DND-41 (cell line): ENCODE data around the gene FARP2.

Experiments
- ATAC-seq: fragments of 200-7000 bp; cut with Tn5 transposase; 3 replicates; pipeline ENCODE4 v1.9.1; 2021; ENCODE audit warnings: low read depth; ENCODE audit not compliant: insufficient read depth
- DNase-seq: peaks from one replicate; pipeline ENCODE4 v3.0.0-alpha.2; 2020
- H2AFZ ChIP-seq: 2 replicates; pipeline ENCODE4 v1.6.0; 2012; ENCODE audit warnings: low read depth, low read length
- H3K27ac ChIP-seq: 2 replicates; pipeline ENCODE4 v1.5.1; 2012; ENCODE audit warnings: low read length, inconsistent platforms
- H3K27me3 ChIP-seq: fragments of 200-600 bp; sonication (generic); 2 replicates; pipeline ENCODE4 v1.6.0; 2012; ENCODE audit warnings: low read length, mild to moderate bottlenecking, inconsistent platforms; ENCODE audit not compliant: insufficient read depth, poor library complexity
- H3K36me3 ChIP-seq: 2 replicates; pipeline ENCODE4 v1.5.1; 2012; ENCODE audit warnings: low read length, inconsistent platforms; ENCODE audit not compliant: insufficient read depth
- H3K4me1 ChIP-seq: 2 replicates; pipeline ENCODE4 v1.5.1; 2012; ENCODE audit warnings: mild to moderate bottlenecking, low read length; ENCODE audit not compliant: insufficient read depth
- H3K4me2 ChIP-seq: 2 replicates; pipeline ENCODE4 v1.6.0; 2012; ENCODE audit warnings: mild to moderate bottlenecking, moderate library complexity, low read length, inconsistent platforms; ENCODE audit not compliant: insufficient read depth
- H3K4me3 ChIP-seq, 2 experiments: fragments of 200-600 bp in 1 of 2; shearing (Covaris generic) in 1 of 2; 2 replicates each; pipeline ENCODE4 v1.5.1; 2012 to 2016; ENCODE audit warnings: inconsistent platforms in 2 of 2, low read length in 2 of 2, mild to moderate bottlenecking in 2 of 2, low read depth in 1 of 2, moderate library complexity in 1 of 2
- H3K79me2 ChIP-seq: 2 replicates; pipeline ENCODE4 v1.6.0; 2012; ENCODE audit warnings: low read length, inconsistent platforms; ENCODE audit not compliant: insufficient read depth
- H3K9ac ChIP-seq: 2 replicates; pipeline ENCODE4 v1.6.0; 2012; ENCODE audit warnings: low read depth, mild to moderate bottlenecking, inconsistent platforms, low read length, moderate library complexity
- H3K9me3 ChIP-seq: 2 replicates; pipeline ENCODE4 v1.5.1; 2012; ENCODE audit warnings: low read length, moderate library complexity, mild to moderate bottlenecking, inconsistent platforms; ENCODE audit not compliant: insufficient read depth, severe bottlenecking
- H4K20me1 ChIP-seq: 2 replicates; pipeline ENCODE4 v1.6.0; 2012; ENCODE audit warnings: low read length; ENCODE audit not compliant: insufficient read depth
- CTCF ChIP-seq: IDR thresholded peaks from 2 replicates; pipeline ENCODE4 v1.5.1; 2012; ENCODE audit warnings: borderline replicate concordance, low read length, moderate library complexity, mild to moderate bottlenecking; ENCODE audit not compliant: poor library complexity, severe bottlenecking; ENCODE audit errors: extremely low read depth
- EZH2 ChIP-seq: IDR thresholded peaks from 3 replicates; pipeline ENCODE4 v1.6.1; 2012; ENCODE audit warnings: borderline replicate concordance, low read depth, mild to moderate bottlenecking, moderate library complexity, low read length, inconsistent platforms; ENCODE audit not compliant: severe bottlenecking

Gene FARP2

GRCh38 chr2:241493092-241493491, 137.0 kb downstream of the FARP2 start:
- peaks cover 6% of the 10 kb centered on the region for H4K20me1 ChIP-seq
- no peaks in the 10 kb centered on the region for H3K79me2 ChIP-seq
- H3K27me3 ChIP-seq, result no peaks in the 10 kb centered on the region
- H3K9me3 ChIP-seq, result no peaks in the 10 kb centered on the region
- ATAC-seq (no peak), DNase-seq (no peak)
- no peak overlapping the region for H3K27ac ChIP-seq
- no peak overlapping the region for H3K4me2 ChIP-seq
- no peak overlapping the region for H2AFZ ChIP-seq
- no peak overlapping the region for H3K9ac ChIP-seq
- TF ChIP-seq CTCF, result no peak
- no peak for TF ChIP-seq EZH2
- H3K4me3 ChIP-seq, result no peak overlapping the region
- H3K36me3 ChIP-seq, result peaks cover 49% of the 10 kb centered on the region
- H3K4me1 ChIP-seq, result no peaks in the 10 kb centered on the region

DNA sequence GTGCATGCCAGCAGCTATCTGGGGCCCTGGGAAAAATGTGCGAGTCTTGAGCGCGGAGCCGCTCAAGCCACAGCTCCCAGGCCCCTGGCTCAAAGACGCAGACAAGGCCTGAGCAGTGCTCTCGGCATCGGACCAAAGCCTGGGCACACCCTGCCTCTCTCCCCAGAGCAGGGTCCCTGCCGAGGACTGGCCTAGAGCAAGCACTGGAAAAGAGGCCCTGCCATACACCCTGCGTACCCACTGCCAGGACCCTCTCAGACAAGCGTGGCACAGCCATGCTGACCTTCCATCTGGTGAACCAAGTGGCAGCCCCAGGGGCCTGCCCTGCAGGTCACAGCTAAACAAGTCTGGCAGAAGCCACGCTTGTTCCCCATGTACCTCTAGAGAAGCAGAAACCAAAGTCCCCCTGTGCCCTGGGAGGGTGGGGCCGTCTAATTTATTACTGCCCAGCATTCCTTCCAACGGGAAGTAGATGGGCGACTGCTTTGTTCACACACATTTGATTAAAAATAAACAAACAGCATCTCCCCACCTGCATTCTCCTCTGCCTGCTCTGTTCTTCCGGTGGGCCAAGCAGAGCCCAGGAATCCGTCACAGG, 138.3 kb downstream of the FARP2 start:
- Histone ChIP-seq H3K79me2 (no peaks in the 10 kb centered on the region), H3K9ac (no peak overlapping the region), H4K20me1 (peaks cover 18% of the 10 kb centered on the region), H3K4me2 (no peak overlapping the region), H3K27ac (no peak overlapping the region), H3K4me1 (no peaks in the 10 kb centered on the region), H3K4me3 (no peak overlapping the region), H3K27me3 (no peaks in the 10 kb centered on the region), H3K9me3 (no peaks in the 10 kb centered on the region), H3K36me3 (peaks cover 63% of the 10 kb centered on the region), H2AFZ (no peak overlapping the region)
- TF ChIP-seq CTCF (no peak), EZH2 (no peak)
- ATAC-seq, result no peak
- no peak for DNase-seq

DNA sequence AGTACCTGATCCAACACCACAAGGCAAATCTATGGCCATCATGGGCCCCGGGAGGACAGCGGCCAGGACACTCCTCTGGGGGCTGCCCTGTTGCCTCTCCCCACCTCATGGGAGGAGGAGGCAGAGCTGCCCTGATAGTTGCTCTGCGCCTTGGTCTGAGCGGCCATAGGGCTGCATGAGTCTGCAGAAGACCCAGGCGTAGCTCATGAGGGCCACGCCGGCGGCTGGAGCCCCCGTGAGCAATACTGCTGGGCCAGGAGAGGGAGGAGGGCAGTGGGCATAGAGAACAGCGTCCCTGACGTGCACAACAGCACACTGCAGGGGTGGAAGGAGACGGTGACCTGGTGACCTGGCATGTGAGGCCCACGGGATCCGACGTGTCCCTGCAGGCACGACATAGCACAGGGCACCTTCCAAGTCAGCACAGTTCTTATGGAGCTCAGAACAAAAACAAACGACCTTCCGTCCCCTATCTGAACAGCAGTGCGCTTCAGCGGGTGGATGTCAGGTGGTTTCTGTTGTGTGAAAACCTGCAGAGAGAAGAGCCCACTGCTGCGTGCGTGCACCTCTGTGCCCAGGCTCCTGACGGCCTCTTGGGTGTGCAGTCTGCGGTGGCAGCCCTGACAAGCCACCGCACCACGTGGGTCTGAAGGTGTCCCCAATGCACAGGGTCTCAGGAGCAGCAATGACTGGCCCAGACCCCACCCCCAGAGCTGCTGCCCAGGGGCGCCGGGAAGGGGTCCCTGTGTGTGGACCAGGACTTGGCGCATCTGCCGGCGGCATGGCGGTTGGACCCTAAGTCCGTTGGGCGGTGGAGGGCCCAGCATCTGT, 139.3 kb downstream of the FARP2 start:
- H4K20me1 ChIP-seq, result peaks cover 27% of the 10 kb centered on the region
- H3K4me2 ChIP-seq, result no peak overlapping the region
- H3K79me2 ChIP-seq, result no peaks in the 10 kb centered on the region
- H3K36me3 ChIP-seq, result peaks cover 72% of the 10 kb centered on the region
- no peaks in the 10 kb centered on the region for H3K4me1 ChIP-seq
- TF ChIP-seq EZH2, result no peak
- no peak overlapping the region for H3K9ac ChIP-seq
- DNase-seq (no peak), ATAC-seq (no peak)
- no peaks in the 10 kb centered on the region for H3K27me3 ChIP-seq
- no peaks in the 10 kb centered on the region for H3K9me3 ChIP-seq
- H3K4me3 ChIP-seq, result no peak overlapping the region
- H3K27ac ChIP-seq, result no peak overlapping the region
- no peak overlapping the region for H2AFZ ChIP-seq

GRCh38 chr2:241496003-241496707, 140.1 kb downstream of the FARP2 start:
- ATAC-seq, result no peak

More at GRCh38 chr2:241496003-241496707, 140.1 kb downstream of the FARP2 start:
- Histone ChIP-seq H4K20me1 (peaks cover 35% of the 10 kb centered on the region), H3K4me1 (no peaks in the 10 kb centered on the region), H3K4me3 (no peak overlapping the region), H3K4me2 (no peak overlapping the region), H3K27ac (no peak overlapping the region), H3K27me3 (no peaks in the 10 kb centered on the region), H3K9ac (no peak overlapping the region), H3K9me3 (no peaks in the 10 kb centered on the region), H2AFZ (no peak overlapping the region), H3K79me2 (peaks cover under 1% of the 10 kb centered on the region; the same call in 1 of the 2 replicates), H3K36me3 (peaks cover 80% of the 10 kb centered on the region)
- no peak for DNase-seq
- TF ChIP-seq EZH2 (no peak), CTCF (no peak)
